AG04450 (cell line): ENCODE data around the gene AK5. TPM values are rescaled to one million over a fixed set of nuclear protein-coding genes. Genes with fewer than 3 reads are reported as not detected.

Source experiments
- CTCF ChIA-PET: fragments of 300-600, 350-600 bp; formaldehyde crosslinking; extraction: SDS; loops from one replicate; lab custom pipeline; 2022; ENCODE audit warnings: antibody characterized with exemption, inconsistent platforms; lab: Charles Lee
- POLR2A ChIA-PET: fragments of 350-600 bp; formaldehyde crosslinking; extraction: SDS; loops from one replicate; lab custom pipeline; 2021; ENCODE audit warnings: antibody characterized with exemption, inconsistent platforms; lab: Yijun Ruan, JAX
- DNase-seq: peaks from one replicate; pipeline ENCODE4 v3.0.0-alpha.2; 2011; ENCODE audit warnings: low read depth, low spot score
- H3K27ac ChIP-seq: one replicate; pipeline ENCODE4 v1.5.1; 2012; ENCODE audit warnings: low read depth, low read length, control low read depth
- H3K27me3 ChIP-seq: one replicate; pipeline ENCODE4 v1.6.0; 2012; ENCODE audit warnings: low read length; ENCODE audit not compliant: control insufficient read depth, insufficient read depth
- H3K4me3 ChIP-seq: 2 replicates; pipeline ENCODE4 v1.5.1; 2011; ENCODE audit warnings: mild to moderate bottlenecking, low read depth, low read length, control low read depth
- H3K9me3 ChIP-seq: 2 replicates; pipeline ENCODE4 v1.5.1; 2012; ENCODE audit warnings: low read length; ENCODE audit not compliant: control insufficient read depth, insufficient read depth
- polyA plus RNA-seq: library from polyadenylated mRNA; depleted of rRNA; stranded (reverse); fragments of >200 nt; gene quantifications from 2 replicates; pipeline ENCODE4 v1.2.3, GENCODE V29; 2011
- TF ChIP-seq, protein P1 (sequence below): IDR thresholded peaks from 2 replicates; pipeline ENCODE4 v1.5.1; 2011; ENCODE audit warnings: low read depth, low read length, control low read depth, inconsistent platforms

AK5 gene
- polyA plus RNA-seq, 1 experiment, result 45.1 TPM

DNA sequence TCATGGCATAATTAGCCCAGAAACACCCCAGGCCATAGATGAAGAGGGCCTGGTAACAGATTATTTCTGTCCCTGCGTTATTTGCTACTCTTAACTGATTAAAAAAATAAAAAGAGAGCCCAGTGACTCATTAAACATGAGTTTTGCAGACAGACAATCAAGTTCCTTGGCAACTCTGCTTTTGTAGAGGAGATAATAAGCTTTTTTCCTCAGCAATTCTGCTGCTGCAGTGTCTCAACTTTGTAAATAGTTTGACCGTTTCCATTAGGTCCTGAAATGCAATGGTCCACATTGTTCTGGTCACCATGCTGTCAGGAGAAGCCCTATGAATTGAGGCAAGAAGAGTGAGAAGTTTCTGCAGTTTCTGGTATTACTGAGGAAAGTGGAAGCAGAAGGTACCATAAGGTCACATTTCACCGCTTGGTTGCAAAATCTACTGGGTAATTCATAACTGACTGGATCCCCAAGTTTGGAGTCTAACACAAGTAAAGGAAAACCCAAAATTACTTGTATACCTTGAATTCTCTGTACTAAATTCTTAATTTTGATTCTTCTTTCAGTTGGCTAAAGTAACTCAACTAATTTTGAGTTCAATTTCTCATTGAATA, 261.1 kb downstream of the AK5 start:
- H3K9me3 ChIP-seq, result no peaks in the 10 kb centered on the region
- TF ChIP-seq, protein P1, sequence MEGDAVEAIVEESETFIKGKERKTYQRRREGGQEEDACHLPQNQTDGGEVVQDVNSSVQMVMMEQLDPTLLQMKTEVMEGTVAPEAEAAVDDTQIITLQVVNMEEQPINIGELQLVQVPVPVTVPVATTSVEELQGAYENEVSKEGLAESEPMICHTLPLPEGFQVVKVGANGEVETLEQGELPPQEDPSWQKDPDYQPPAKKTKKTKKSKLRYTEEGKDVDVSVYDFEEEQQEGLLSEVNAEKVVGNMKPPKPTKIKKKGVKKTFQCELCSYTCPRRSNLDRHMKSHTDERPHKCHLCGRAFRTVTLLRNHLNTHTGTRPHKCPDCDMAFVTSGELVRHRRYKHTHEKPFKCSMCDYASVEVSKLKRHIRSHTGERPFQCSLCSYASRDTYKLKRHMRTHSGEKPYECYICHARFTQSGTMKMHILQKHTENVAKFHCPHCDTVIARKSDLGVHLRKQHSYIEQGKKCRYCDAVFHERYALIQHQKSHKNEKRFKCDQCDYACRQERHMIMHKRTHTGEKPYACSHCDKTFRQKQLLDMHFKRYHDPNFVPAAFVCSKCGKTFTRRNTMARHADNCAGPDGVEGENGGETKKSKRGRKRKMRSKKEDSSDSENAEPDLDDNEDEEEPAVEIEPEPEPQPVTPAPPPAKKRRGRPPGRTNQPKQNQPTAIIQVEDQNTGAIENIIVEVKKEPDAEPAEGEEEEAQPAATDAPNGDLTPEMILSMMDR, result no peak
- H3K4me3 ChIP-seq, result no peak overlapping the region
- H3K27ac ChIP-seq, result no peak overlapping the region
- CTCF ChIA-PET, result interaction anchor here (2.3 kb wide), 1 partner anchor 10 kb away, joined by 8 read pairs; no protein-coding TSS in a partner anchor
- DNase-seq, result no peak
- POLR2A ChIA-PET, result interaction anchor here (0.6 to 1.2 kb wide), 2 partner anchors 14 to 85 kb away, joined by 3 to 4 read pairs; no protein-coding TSS in a partner anchor
- no peaks in the 10 kb centered on the region for H3K27me3 ChIP-seq

DNA sequence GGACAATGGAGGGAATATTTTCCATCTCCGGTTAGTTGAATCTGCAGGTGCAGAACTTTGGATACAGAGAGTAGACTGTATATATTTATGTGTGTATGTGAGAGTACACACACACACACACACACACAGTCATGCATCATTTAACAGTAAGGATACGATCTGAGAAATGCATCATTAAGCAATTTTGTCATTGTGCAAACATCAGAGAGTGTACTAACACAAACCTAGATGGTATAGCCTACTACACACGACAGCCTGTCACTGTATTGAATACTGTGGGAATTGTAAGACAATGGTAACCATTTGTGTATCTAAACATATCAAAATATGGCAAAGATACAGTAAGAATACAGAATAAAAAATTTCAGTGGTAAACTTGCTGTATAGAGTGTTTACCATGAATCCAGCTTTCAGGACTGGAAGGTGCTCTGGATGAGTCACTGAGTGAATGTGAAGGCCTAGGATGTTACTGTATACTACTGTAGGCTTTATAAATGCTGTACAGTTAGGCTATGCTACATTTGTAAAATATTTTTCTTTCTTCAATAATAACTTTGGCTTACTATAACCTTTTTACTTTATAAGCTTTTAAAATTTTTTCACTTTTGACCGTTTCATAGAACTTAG, 262.1 kb downstream of the AK5 start:
- Histone ChIP-seq H3K9me3 (no peaks in the 10 kb centered on the region), H3K4me3 (no peak overlapping the region), H3K27ac (no peak overlapping the region), H3K27me3 (no peaks in the 10 kb centered on the region)
- TF ChIP-seq, protein P1, result no peak
- DNase-seq, result no peak
- ChIA-PET POLR2A (interaction anchor here (1.2 kb wide), 1 partner anchor 13 kb away, joined by 3 read pairs; no protein-coding TSS in a partner anchor), CTCF (interaction anchor here (0.7 to 1.7 kb wide), 3 partner anchors 8 to 425 kb away, joined by 3 to 4 read pairs (median 3); no protein-coding TSS in a partner anchor)

DNA sequence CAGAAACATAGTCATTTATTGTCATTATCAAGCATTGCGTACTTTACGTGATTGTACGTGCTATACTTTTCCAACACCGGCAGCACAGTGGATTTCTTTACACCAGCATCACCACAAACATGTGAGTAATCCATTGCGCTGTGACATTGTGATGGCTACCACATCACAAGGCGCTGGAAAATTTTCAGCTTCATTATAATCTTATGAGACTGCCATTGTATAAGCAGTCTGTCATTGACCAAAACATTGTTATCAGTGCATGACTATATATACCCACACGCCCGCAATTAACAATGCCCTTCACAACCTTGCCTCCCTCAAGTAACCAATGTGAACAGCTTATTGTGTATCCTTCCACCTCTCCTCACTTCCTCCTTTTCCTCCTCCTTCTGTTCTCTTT, 263.0 kb downstream of the AK5 start:
- DNase-seq, result no peak
- Histone ChIP-seq H3K27ac (no peak overlapping the region), H3K27me3 (no peaks in the 10 kb centered on the region), H3K9me3 (no peaks in the 10 kb centered on the region), H3K4me3 (no peak overlapping the region)
- TF ChIP-seq, protein P1, result no peak
- ChIA-PET CTCF (interaction anchor here (0.7 to 1.7 kb wide), 5 partner anchors 9 to 139 kb away, joined by 3 to 4 read pairs (median 3); partner anchors contain the start of gene ZZZ3), POLR2A (no interaction called here)

DNA sequence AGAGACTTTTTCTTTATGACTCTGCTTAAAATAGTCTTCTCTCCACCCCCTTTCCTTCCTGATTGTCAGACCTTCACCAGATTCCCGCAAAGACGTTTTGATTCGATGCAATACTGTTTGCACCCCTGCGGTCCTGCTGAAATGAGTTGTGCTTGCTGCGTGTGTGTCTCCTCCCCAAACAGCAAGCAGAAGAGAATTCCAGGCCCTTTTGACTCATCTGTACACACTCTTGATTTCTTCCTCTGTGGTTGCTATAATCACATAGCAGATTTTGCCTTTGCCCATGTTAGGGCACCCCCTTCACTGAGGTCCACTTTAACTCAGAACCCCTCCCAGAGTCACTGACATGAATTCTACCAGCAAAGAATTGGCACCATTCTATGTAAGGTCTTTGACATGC, 264.2 kb downstream of the AK5 start:
- ChIA-PET CTCF (interaction anchor here (1.0 to 1.4 kb wide), 2 partner anchors 34 to 138 kb away, joined by 3 read pairs; no protein-coding TSS in a partner anchor), POLR2A (no interaction called here)
- Histone ChIP-seq H3K9me3 (no peaks in the 10 kb centered on the region), H3K4me3 (no peak overlapping the region), H3K27me3 (no peaks in the 10 kb centered on the region), H3K27ac (peak overlapping the region; percentile 33)
- TF ChIP-seq, protein P1, result no peak
- DNase-seq, result no peak

DNA sequence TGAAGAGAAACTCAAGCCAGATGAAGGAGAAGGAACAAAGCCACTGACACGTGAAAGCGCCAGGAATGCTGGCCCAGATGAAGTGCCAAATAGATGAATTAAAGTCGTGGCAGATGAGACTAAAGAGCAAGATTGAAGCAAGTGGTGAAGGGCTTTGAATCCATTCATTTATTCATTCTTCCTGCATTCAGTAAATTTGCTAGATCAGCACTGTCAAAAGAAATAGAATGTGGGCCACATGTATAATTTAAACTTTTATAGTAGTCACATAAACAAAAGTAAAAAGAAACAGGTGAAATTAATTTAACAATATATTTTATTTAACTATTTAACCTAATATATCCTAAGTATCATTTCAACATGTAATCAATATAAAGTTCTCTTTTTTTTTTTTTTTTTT, 265.1 kb downstream of the AK5 start:
- Histone ChIP-seq H3K27ac (no peak overlapping the region), H3K9me3 (no peaks in the 10 kb centered on the region), H3K4me3 (no peak overlapping the region), H3K27me3 (no peaks in the 10 kb centered on the region)
- TF ChIP-seq, protein P1, result no peak
- no peak for DNase-seq
- CTCF ChIA-PET, result no interaction called here
- POLR2A ChIA-PET, result no interaction called here
